HUES48 (cell line): ENCODE data around the gene DHX40.
"Not testable (repeated sequence)": the region's sequence is repeated elsewhere in the genome, so short reads cannot be mapped to it uniquely, and the experiment has no call there.

Source experiments
- H3K27ac ChIP-seq: one replicate; pipeline ENCODE4 v1.7.0; 2013; ENCODE audit warnings: low read depth, low read length, inconsistent platforms
- H3K27me3 ChIP-seq: 2 replicates; pipeline ENCODE4 v1.6.1; 2013; ENCODE audit warnings: mild to moderate bottlenecking, low read length; ENCODE audit not compliant: control insufficient read depth, insufficient read depth
- H3K36me3 ChIP-seq: 2 replicates; pipeline ENCODE4 v1.6.1; 2013; ENCODE audit warnings: low read length; ENCODE audit not compliant: control insufficient read depth, insufficient read depth
- H3K4me1 ChIP-seq: 2 replicates; pipeline ENCODE4 v1.6.1; 2013; ENCODE audit warnings: mild to moderate bottlenecking, low read length; ENCODE audit not compliant: control insufficient read depth, insufficient read depth
- H3K4me3 ChIP-seq: 2 replicates; pipeline ENCODE4 v1.5.1; 2013; ENCODE audit warnings: mild to moderate bottlenecking, low read depth, low read length
- H3K9ac ChIP-seq: 2 replicates; pipeline ENCODE4 v1.6.1; 2013; ENCODE audit warnings: mild to moderate bottlenecking, low read depth, low read length, moderate library complexity
- H3K9me3 ChIP-seq: 2 replicates; pipeline ENCODE4 v1.6.1; 2013; ENCODE audit warnings: low read length; ENCODE audit not compliant: control insufficient read depth, insufficient read depth

Gene DHX40

GRCh38 chr17:59533694-59534093, 31.7 kb upstream of the DHX40 start:
- H3K9ac ChIP-seq, result no peak overlapping the region
- no peaks in the 10 kb centered on the region for H3K4me1 ChIP-seq
- no peaks in the 10 kb centered on the region; the same call in 1 of the 2 replicates for H3K27me3 ChIP-seq
- H3K4me3 ChIP-seq, result no peak overlapping the region
- H3K36me3 ChIP-seq, result no peaks in the 10 kb centered on the region
- no peak overlapping the region for H3K27ac ChIP-seq
- no peaks in the 10 kb centered on the region for H3K9me3 ChIP-seq

GRCh38 chr17:59534583-59534982, 30.8 kb upstream of the DHX40 start:
- Histone ChIP-seq H3K27me3 (no peaks in the 10 kb centered on the region; the same call in 1 of the 2 replicates), H3K4me3 (no peak overlapping the region), H3K36me3 (no peaks in the 10 kb centered on the region), H3K9ac (no peak overlapping the region), H3K9me3 (no peaks in the 10 kb centered on the region), H3K27ac (no peak overlapping the region), H3K4me1 (no peaks in the 10 kb centered on the region)

DNA sequence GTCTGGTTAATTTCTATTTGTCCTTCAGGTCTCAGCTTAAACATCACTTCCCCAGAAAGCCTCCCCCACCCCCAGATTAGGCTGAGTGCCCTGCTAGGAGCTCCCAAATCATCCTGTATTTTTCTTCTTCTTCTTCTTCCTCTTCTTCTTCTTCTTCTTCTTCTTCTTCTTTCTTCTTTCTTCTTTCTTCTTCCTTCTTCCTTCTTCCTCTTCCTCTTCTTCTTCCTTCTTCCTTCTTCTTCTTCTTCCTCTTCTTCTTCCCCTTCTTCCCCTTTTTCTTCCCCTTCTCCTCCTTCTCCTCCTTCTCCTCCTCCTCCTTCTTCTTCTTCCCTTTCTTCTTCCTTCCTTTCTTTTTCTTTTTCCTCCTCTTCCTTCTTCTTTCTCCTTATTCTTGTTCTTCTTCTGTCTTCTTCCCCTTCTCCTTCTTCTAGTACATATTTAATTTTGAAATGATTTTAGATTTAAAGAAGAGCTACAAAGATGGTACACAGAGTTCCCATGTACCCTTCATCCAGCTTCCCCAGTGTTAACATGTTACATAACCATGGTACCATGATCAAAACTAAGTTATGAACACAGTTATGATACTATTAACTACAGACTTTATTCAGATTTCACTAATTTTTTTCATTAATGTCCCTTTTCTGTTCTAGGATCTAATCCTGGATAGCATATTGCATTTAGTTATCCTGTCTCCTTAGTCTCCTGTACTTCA, 27.1 kb upstream of the DHX40 start:
- Histone ChIP-seq H3K9me3 (no peaks in the 10 kb centered on the region), H3K4me3 (no peak overlapping the region), H3K9ac (no peak overlapping the region), H3K36me3 (no peaks in the 10 kb centered on the region), H3K4me1 (no peaks in the 10 kb centered on the region), H3K27ac (no peak overlapping the region), H3K27me3 (no peaks in the 10 kb centered on the region; the same call in 1 of the 2 replicates)

DNA sequence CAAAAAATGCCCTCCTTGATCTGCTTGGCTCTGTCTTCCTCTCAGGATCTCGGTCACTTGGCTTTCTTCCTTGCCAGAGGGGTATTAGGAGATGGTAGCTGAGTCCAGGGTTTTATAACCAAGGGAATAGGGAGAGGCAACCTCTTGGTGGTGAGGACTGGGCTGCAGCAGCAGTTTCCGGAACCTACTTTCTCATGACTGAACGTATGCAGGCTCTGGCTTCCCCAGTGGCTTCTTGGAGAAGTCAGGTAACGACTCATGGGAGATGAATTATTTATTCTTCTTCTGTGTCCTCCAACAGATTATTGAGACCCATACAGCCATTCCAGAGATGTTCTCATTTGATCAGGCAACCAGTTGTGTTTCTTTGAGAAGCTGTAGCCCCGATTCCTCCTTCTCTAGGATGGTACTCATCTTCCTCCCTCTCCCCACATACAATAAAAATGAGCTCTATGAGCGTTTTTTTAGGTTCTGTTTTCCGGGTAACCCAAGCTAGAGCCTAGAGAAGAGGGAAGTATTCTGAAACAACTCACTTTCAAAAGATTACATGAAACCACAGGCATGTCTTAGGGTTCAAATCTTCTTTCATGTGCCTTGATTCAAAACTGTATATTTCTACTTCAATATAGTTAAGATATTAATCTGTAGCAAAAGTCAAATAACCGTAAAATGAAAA, 22.3 kb upstream of the DHX40 start:
- H3K36me3 ChIP-seq, result no peaks in the 10 kb centered on the region
- no peak overlapping the region for H3K27ac ChIP-seq
- no peak overlapping the region for H3K9ac ChIP-seq

GRCh38 chr17:59545942-59546341, 19.5 kb upstream of the DHX40 start:
- Histone ChIP-seq H3K4me3 (no peak overlapping the region), H3K9ac (no peak overlapping the region), H3K36me3 (no peaks in the 10 kb centered on the region), H3K27me3 (no peaks in the 10 kb centered on the region), H3K4me1 (peaks cover 10% of the 10 kb centered on the region), H3K9me3 (no peaks in the 10 kb centered on the region), H3K27ac (no peak overlapping the region)

More for the DNA sequence above, 22.3 kb upstream of the DHX40 start:
- Histone ChIP-seq H3K4me1 (peaks cover 10% of the 10 kb centered on the region), H3K4me3 (no peak overlapping the region), H3K27me3 (no peaks in the 10 kb centered on the region; the same call in 1 of the 2 replicates), H3K9me3 (no peaks in the 10 kb centered on the region)

- Histone ChIP-seq H3K27ac (no peak overlapping the region), H3K4me3 (no peak overlapping the region), H3K9ac (no peak overlapping the region), H3K4me1 (peaks cover 10% of the 10 kb centered on the region), H3K36me3 (no peaks in the 10 kb centered on the region), H3K9me3 (no peaks in the 10 kb centered on the region), H3K27me3 (no peaks in the 10 kb centered on the region)
Observed at GRCh38 chr17:59547131-59547915, 18.1 kb upstream of the DHX40 start.

DNA sequence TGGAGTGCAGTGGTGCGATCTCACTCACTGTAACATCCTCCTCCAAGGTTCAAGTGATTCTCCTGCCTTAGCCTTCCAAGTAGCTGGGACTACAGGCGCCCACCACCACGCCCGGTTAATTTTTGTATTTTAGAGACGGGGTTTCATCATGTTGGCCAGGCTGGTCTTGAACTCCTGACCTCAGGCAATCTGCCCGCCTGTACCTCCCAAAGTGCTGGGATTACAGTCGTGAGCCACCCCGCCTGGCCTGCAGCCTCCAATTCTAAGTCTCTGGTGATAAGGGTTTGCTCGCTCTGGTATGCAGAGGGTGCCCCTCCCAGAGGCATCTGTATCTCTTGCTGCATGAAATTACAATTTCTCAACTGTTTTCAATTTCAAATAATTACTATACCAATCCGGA, 16.4 kb upstream of the DHX40 start:
- not testable (repeated sequence) for H3K9ac ChIP-seq, H3K4me3 ChIP-seq, H3K9me3 ChIP-seq, H3K27ac ChIP-seq, H3K36me3 ChIP-seq, H3K27me3 ChIP-seq
- peaks cover 10% of the 10 kb centered on the region for H3K4me1 ChIP-seq

GRCh38 chr17:59550703-59551102, 14.7 kb upstream of the DHX40 start:
- Histone ChIP-seq H3K27ac (no peak overlapping the region), H3K9me3 (no peaks in the 10 kb centered on the region), H3K9ac (no peak overlapping the region), H3K36me3 (no peaks in the 10 kb centered on the region), H3K4me3 (no peak overlapping the region), H3K4me1 (peaks cover 10% of the 10 kb centered on the region), H3K27me3 (no peaks in the 10 kb centered on the region)

GRCh38 chr17:59558039-59558438, 7.4 kb upstream of the DHX40 start:
- Histone ChIP-seq H3K9ac (no peak overlapping the region), H3K4me1 (no peaks in the 10 kb centered on the region), H3K9me3 (no peaks in the 10 kb centered on the region), H3K27me3 (no peaks in the 10 kb centered on the region), H3K27ac (no peak overlapping the region), H3K36me3 (no peaks in the 10 kb centered on the region), H3K4me3 (no peak overlapping the region)

- Histone ChIP-seq H3K9me3 (no peaks in the 10 kb centered on the region), H3K9ac (no peak overlapping the region), H3K27ac (no peak overlapping the region), H3K27me3 (peaks cover 4% of the 10 kb centered on the region), H3K4me3 (no peak overlapping the region), H3K4me1 (no peaks in the 10 kb centered on the region), H3K36me3 (no peaks in the 10 kb centered on the region)
Observed at GRCh38 chr17:59558953-59559352, 6.5 kb upstream of the DHX40 start.

- Histone ChIP-seq H3K4me3 (no peak overlapping the region), H3K9ac (no peak overlapping the region), H3K9me3 (peaks cover 9% of the 10 kb centered on the region), H3K27ac (no peak overlapping the region), H3K36me3 (no peaks in the 10 kb centered on the region), H3K4me1 (no peaks in the 10 kb centered on the region), H3K27me3 (peaks cover 18% of the 10 kb centered on the region)
Observed at GRCh38 chr17:59561042-59561441, 4.4 kb upstream of the DHX40 start.
